GM21360 (cell line): ENCODE data around the gene KRT17.
"Not testable (repeated sequence)": the region's sequence is repeated elsewhere in the genome, so short reads cannot be mapped to it uniquely, and the experiment has no call there.

Experiments
- ATAC-seq: cut with Tn5 transposase; IDR thresholded peaks from one replicate; pipeline ENCODE4 v1.9.1; 2021; ENCODE audit warnings: mild to moderate bottlenecking, moderate library complexity; ENCODE audit not compliant: unreplicated experiment

The KRT17 gene

GRCh38 chr17:41579484-41580243, 44.7 kb downstream of the KRT17 start:
- ATAC-seq: no peak

- no peak for ATAC-seq
These were observed 45.4 kb downstream of the KRT17 start for GRCh38 chr17:41578971-41579370.

GRCh38 chr17:41578538-41578937, 45.8 kb downstream of the KRT17 start:
- ATAC-seq: no peak

- not testable (repeated sequence) for ATAC-seq
These were observed 47.6 kb downstream of the KRT17 start for GRCh38 chr17:41576740-41577139.

- ATAC-seq: no peak
These were observed 49.0 kb downstream of the KRT17 start for GRCh38 chr17:41575336-41575735.

- no peak for ATAC-seq
These were observed 52.6 kb downstream of the KRT17 start, which contains the start of gene KRT9 for GRCh38 chr17:41571561-41572434. Gene KRT9 (minus strand): TSS chr17:41572059. CDS start chr17:41571992, 67 bp downstream.
